ENCODE data around the gene LIMS2. TPM values are rescaled to one million over a fixed set of nuclear protein-coding genes. Genes with fewer than 3 reads are reported as not detected.

LIMS2 gene
- total and polyA plus RNA-seq, 12 donors = 148 to 687 (median 160) TPM

- ATAC-seq (no peak), DNase-seq (no peak)
- H3K36me3 ChIP-seq = no peaks in the 10 kb centered on the region
- H3K4me3 ChIP-seq = no peak overlapping the region
- H3K27ac ChIP-seq = no peak overlapping the region
- no peak for TF ChIP-seq CTCF (IDR thresholded peaks at IDR 0.05)
- H3K9me3 ChIP-seq = no peaks in the 10 kb centered on the region
- intact Hi-C loops (cut with DNase I) = no loop called here
- WGBS, 2 donors = 52 to 63% methylated on average over 17 of the region's 17 CpGs
- peaks cover 12 to 54% (median 40%) of the 10 kb centered on the region in 9 donors for H3K4me1 ChIP-seq
- H3K27me3 ChIP-seq = peaks cover 0 to 17% (median 0%) of the 10 kb centered on the region in 7 donors
Observed at GRCh38 chr2:127628767-127629614, 46.3 kb downstream of the LIMS2 start.

DNA sequence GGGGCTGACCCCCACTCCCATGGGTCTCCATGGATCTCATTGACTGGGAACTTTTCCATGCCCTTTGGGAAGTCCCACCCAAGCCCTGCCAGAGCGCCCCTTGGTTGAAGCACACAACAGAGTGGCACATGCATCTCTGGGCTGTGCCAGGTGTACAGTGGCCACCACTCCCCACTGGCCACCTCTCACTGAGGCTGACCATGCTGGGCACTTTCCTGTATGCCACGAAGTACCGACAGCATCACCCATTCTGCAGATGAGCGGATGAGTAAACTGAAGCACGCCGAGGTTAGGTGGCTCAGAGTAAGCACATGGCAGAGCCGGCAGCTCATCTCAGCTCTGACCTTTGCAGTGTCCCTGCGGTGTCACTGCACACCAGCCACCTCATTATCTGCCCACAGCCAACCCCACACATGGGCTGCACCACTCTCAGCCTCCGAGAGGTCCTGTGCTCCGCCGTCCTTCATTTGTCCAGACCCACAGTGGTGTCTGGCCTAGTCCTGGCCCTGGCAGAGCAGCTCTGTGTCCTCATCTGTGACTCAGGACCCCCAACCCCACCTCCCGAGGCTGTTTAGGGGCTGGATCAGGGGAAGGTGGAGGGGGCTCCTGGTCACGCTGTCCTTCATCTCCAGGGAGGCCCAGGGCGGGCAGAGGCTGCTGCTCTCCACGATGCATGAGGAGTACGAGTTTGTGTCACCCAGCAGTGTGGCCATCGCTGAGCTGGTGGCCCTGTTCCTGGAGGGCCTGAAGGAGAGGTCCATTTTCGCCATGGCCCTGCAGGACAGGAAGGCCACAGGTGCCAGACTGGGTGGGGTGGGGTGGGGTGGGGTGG lies 47.4 kb downstream of the LIMS2 start:
- 78 to 83% methylated on average over 18 of the region's 18 CpGs for WGBS, 2 donors
- Histone ChIP-seq H3K36me3 (no peaks in the 10 kb centered on the region), H3K4me3 (no peak overlapping the region), H3K9me3 (no peaks in the 10 kb centered on the region), H3K4me1 (peaks cover 5 to 44% (median 30%) of the 10 kb centered on the region in 9 donors), H3K27ac (no peak overlapping the region), H3K27me3 (peaks cover 0 to 21% (median 0%) of the 10 kb centered on the region in 7 donors)
- no peak for TF ChIP-seq CTCF (IDR thresholded peaks at IDR 0.05)
- ATAC-seq (no peak), DNase-seq (no peak)
- intact Hi-C loops (cut with DNase I) = no loop called here

GRCh38 chr2:127626917-127627739 lies 48.2 kb downstream of the LIMS2 start:
- DNase-seq (no peak), ATAC-seq (no peak)
- no peak overlapping the region for H3K4me3 ChIP-seq
- H3K27me3 ChIP-seq = peaks cover 0 to 21% (median 0%) of the 10 kb centered on the region in 7 donors
- peaks cover 5 to 35% (median 22%) of the 10 kb centered on the region in 9 donors for H3K4me1 ChIP-seq
- H3K36me3 ChIP-seq = no peaks in the 10 kb centered on the region
- 84 to 85% methylated on average over 28 of the region's 28 CpGs for WGBS, 2 donors
- no peaks in the 10 kb centered on the region for H3K9me3 ChIP-seq
- intact Hi-C loops (cut with DNase I) = no loop called here
- H3K27ac ChIP-seq = no peak overlapping the region
- TF ChIP-seq CTCF (IDR thresholded peaks at IDR 0.05) = no peak

DNA sequence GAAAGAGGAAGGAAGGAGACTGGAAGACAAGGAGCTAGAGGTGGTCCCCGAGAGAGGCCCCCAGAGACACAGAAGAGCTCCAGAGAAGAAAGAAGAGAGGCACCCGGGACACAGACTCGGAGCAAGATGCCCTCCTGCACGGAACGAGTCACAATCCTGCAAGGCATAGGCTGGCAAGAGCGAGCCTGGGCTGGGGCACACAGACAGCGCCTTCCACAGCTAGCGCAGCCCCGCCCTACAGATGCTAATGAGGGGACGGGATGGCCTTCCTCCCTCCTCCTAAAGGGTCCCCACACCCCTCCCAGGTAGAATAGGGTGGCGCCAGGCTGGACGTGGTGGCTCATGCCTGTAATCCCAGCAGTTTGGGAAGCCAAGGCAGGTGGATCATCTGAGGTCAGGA lies 49.2 kb downstream of the LIMS2 start:
- no peaks in the 10 kb centered on the region for H3K36me3 ChIP-seq
- no peak overlapping the region for H3K4me3 ChIP-seq
- TF ChIP-seq CTCF (IDR thresholded peaks at IDR 0.05) = no peak
- ATAC-seq (no peak), DNase-seq (no peak)
- no peak overlapping the region for H3K27ac ChIP-seq
- no peaks in the 10 kb centered on the region for H3K9me3 ChIP-seq
- H3K27me3 ChIP-seq = peaks cover 0 to 21% (median 0%) of the 10 kb centered on the region in 7 donors
- 53 to 63% methylated on average over 12 of the region's 12 CpGs for WGBS, 2 donors
- peaks cover 0 to 26% (median 12%) of the 10 kb centered on the region in 9 donors for H3K4me1 ChIP-seq
- intact Hi-C loops (cut with DNase I) = no loop called here

Data from heart right ventricle (tissue), 16 donors.